Mesothelial cell of epicardium (in vitro differentiated cells): Measurements from ENCODE around the gene C6orf52. TPM values are rescaled to one million over a fixed set of nuclear protein-coding genes. Genes with fewer than 3 reads are reported as not detected.
"Not testable (repeated sequence)": the region's sequence is repeated elsewhere in the genome, so short reads cannot be mapped to it uniquely, and the experiment has no call there.

Source experiments
- DNase-seq, 2 experiments: peaks; one replicate each; pipeline ENCODE4 v3.0.0; 2021; ENCODE audit warnings: low spot score in 2 of 2; ENCODE audit not compliant: unreplicated experiment in 2 of 2
- H3K27ac Mint-ChIP-seq: 2 replicates; pipeline ENCODE4 v1.8.0; 2021; ENCODE audit warnings: mixed read lengths
- H3K27me3 Mint-ChIP-seq: 2 replicates; pipeline ENCODE4 v1.8.0; 2021; ENCODE audit warnings: low read depth, mixed read lengths
- H3K36me3 Mint-ChIP-seq: 2 replicates; pipeline ENCODE4 v1.8.0; 2021; ENCODE audit warnings: mixed read lengths
- H3K4me1 Mint-ChIP-seq: 2 replicates; pipeline ENCODE4 v1.8.0; 2021; ENCODE audit warnings: mixed read lengths
- H3K4me3 Mint-ChIP-seq: 2 replicates; pipeline ENCODE4 v1.8.0; 2021; ENCODE audit warnings: mild to moderate bottlenecking, moderate library complexity, mixed read lengths
- H3K9me3 Mint-ChIP-seq: 2 replicates; pipeline ENCODE4 v1.8.0; 2021; ENCODE audit warnings: mixed read lengths
- CTCF ChIP-seq: fragments of 200-600 bp; sonication (generic); IDR thresholded peaks from one replicate; pipeline ENCODE4 v1.5.0; 2021; ENCODE audit warnings: antibody characterized with exemption; ENCODE audit not compliant: unreplicated experiment
- total RNA-seq: library from RNA; stranded (reverse); gene quantifications from 3 replicates; pipeline ENCODE4 v1.2.1, GENCODE V29; 2021

Gene C6orf52
- total RNA-seq, 1 donor from 2014 or later: 3.1 TPM

- peaks cover 2% of the 10 kb centered on the region for H3K27me3 Mint-ChIP-seq
- DNase-seq: no peak
- H3K36me3 Mint-ChIP-seq: no peaks in the 10 kb centered on the region
- H3K9me3 Mint-ChIP-seq: peaks cover 7% of the 10 kb centered on the region
- no peak overlapping the region for H3K27ac Mint-ChIP-seq
- H3K4me3 Mint-ChIP-seq: no peak overlapping the region
- no peak for TF ChIP-seq CTCF
- no peaks in the 10 kb centered on the region for H3K4me1 Mint-ChIP-seq
Observed at GRCh38 chr6:10676403-10676802, 18.0 kb downstream of the C6orf52 start.

GRCh38 chr6:10668126-10668917, 26.1 kb downstream of the C6orf52 start:
- Mint-ChIP-seq H3K9me3 (peaks cover 27% of the 10 kb centered on the region), H3K27me3 (peaks cover 15% of the 10 kb centered on the region), H3K36me3 (no peaks in the 10 kb centered on the region), H3K4me3 (no peak overlapping the region), H3K4me1 (no peaks in the 10 kb centered on the region), H3K27ac (no peak overlapping the region)
- DNase-seq: no peak
- TF ChIP-seq CTCF: no peak

GRCh38 chr6:10665595-10665994, 28.8 kb downstream of the C6orf52 start:
- peaks cover 30% of the 10 kb centered on the region for H3K9me3 Mint-ChIP-seq
- not testable (repeated sequence) for DNase-seq, H3K4me1 Mint-ChIP-seq, H3K4me3 Mint-ChIP-seq, H3K36me3 Mint-ChIP-seq, H3K27ac Mint-ChIP-seq
- H3K27me3 Mint-ChIP-seq: peaks cover 15% of the 10 kb centered on the region

- DNase-seq: no peak
- no peak overlapping the region for H3K4me3 Mint-ChIP-seq
- H3K9me3 Mint-ChIP-seq: peaks cover 30% of the 10 kb centered on the region
- H3K4me1 Mint-ChIP-seq: no peaks in the 10 kb centered on the region
- peaks cover 12% of the 10 kb centered on the region for H3K27me3 Mint-ChIP-seq
- no peaks in the 10 kb centered on the region for H3K36me3 Mint-ChIP-seq
- no peak for TF ChIP-seq CTCF
- no peak overlapping the region for H3K27ac Mint-ChIP-seq
Observed at GRCh38 chr6:10662742-10663141, 31.7 kb downstream of the C6orf52 start.

- no peak overlapping the region for H3K27ac Mint-ChIP-seq
- H3K27me3 Mint-ChIP-seq: peaks cover 8% of the 10 kb centered on the region
- H3K9me3 Mint-ChIP-seq: peaks cover 30% of the 10 kb centered on the region
- no peaks in the 10 kb centered on the region for H3K36me3 Mint-ChIP-seq
- no peaks in the 10 kb centered on the region for H3K4me1 Mint-ChIP-seq
- no peak for DNase-seq
- H3K4me3 Mint-ChIP-seq: no peak overlapping the region
- no peak for TF ChIP-seq CTCF
Observed at GRCh38 chr6:10662207-10662606, 32.2 kb downstream of the C6orf52 start.

- peaks cover 16% of the 10 kb centered on the region for H3K9me3 Mint-ChIP-seq
- not testable (repeated sequence) for H3K4me1 Mint-ChIP-seq, DNase-seq, H3K27ac Mint-ChIP-seq, H3K36me3 Mint-ChIP-seq, H3K27me3 Mint-ChIP-seq
- peak overlapping the region; percentile 49 for H3K4me3 Mint-ChIP-seq
Observed at GRCh38 chr6:10660431-10661191, 33.8 kb downstream of the C6orf52 start.
